Stimulated activated naive CD8-positive, alpha-beta T cell treated with anti-CD3 and anti-CD28 coated beads, Interleukin-15, Interleukin-2, amounts not matched to agents 100 ng/mL and 50 ng/mL, for 24 hours (primary cell): ENCODE data around the gene MDN1.

Experiments used
- H3K27ac Mint-ChIP-seq: one replicate; pipeline ENCODE4 v1.8.0; 2021; ENCODE audit warnings: mild to moderate bottlenecking, mixed read lengths
- H3K27me3 Mint-ChIP-seq: one replicate; pipeline ENCODE4 v1.8.0; 2021; ENCODE audit warnings: mixed read lengths
- H3K36me3 Mint-ChIP-seq: one replicate; pipeline ENCODE4 v1.8.0; 2021; ENCODE audit warnings: low read depth, mixed read lengths
- H3K4me1 Mint-ChIP-seq: one replicate; pipeline ENCODE4 v1.8.0; 2021; ENCODE audit warnings: low read depth, mixed read lengths
- H3K4me3 Mint-ChIP-seq: one replicate; pipeline ENCODE4 v1.8.0; 2021; ENCODE audit warnings: mild to moderate bottlenecking, mixed read lengths
- H3K9me3 Mint-ChIP-seq: one replicate; pipeline ENCODE4 v1.8.0; 2021; ENCODE audit warnings: mixed read lengths

Gene MDN1

DNA sequence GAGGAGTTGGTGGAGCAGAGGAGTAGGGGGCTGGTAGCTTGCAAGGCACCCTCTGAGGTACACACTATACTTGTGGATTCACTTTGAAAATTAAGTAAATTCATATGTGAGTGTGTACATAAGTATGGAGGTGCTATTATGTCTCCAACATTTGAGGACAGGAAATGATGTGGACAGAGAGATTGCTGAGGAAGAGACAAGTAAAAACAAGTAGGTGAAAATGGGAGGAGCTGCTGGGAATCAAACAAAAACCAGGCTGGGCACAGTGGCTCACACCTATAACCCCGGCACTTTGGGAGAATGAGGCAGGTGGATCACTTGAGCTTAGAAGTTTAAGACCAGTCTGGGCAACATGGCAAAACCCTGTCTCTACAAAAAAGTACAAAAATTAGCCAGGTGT lies 111.8 kb downstream of the MDN1 start:
- Mint-ChIP-seq H3K36me3 (peaks cover 89% of the 10 kb centered on the region), H3K27ac (no peak overlapping the region), H3K27me3 (no peaks in the 10 kb centered on the region), H3K4me1 (no peaks in the 10 kb centered on the region), H3K9me3 (no peaks in the 10 kb centered on the region), H3K4me3 (no peak overlapping the region)

DNA sequence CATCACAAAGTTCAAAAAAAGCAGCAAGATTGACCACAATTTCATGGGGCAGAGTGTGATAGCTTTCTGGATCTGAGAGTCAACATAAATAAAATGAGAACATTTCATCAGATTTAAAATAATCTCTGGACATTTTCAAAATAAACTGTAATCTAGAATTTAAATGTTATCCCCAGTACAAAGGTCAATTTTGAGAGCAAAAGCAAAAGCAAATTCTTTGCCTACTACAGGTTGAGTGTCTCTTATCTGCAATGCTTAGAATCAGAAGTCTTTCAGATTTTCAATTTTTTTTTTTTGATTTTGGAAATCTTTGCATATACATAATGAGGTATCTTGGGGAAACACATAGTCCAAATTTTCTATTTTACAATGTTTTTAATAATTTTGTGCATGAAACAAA lies 113.5 kb downstream of the MDN1 start:
- Mint-ChIP-seq H3K27ac (no peak overlapping the region), H3K36me3 (peaks cover 88% of the 10 kb centered on the region), H3K4me1 (no peaks in the 10 kb centered on the region), H3K9me3 (no peaks in the 10 kb centered on the region), H3K27me3 (no peaks in the 10 kb centered on the region), H3K4me3 (no peak overlapping the region)

DNA sequence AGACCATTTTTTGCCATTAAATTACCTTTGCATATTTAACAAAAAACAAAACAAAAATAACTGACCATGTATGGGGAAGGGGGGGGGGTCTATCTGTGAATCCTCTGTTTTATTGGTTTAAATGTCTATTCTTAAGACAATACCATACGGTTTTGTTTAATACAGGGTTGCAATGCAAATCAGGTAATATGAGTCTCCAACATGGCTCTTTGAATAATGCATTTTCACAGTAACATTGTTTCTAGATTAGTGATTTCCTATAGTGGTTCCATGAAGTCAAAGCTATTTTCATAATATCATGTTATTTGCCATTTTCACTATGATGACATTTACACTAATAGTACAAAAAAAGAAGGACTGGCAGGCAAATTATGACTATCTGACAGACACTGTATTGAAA lies 116.3 kb downstream of the MDN1 start:
- H3K27me3 Mint-ChIP-seq: no peaks in the 10 kb centered on the region
- H3K27ac Mint-ChIP-seq: no peak overlapping the region
- peaks cover 76% of the 10 kb centered on the region for H3K36me3 Mint-ChIP-seq
- H3K9me3 Mint-ChIP-seq: no peaks in the 10 kb centered on the region
- H3K4me1 Mint-ChIP-seq: no peaks in the 10 kb centered on the region
- H3K4me3 Mint-ChIP-seq: no peak overlapping the region

DNA sequence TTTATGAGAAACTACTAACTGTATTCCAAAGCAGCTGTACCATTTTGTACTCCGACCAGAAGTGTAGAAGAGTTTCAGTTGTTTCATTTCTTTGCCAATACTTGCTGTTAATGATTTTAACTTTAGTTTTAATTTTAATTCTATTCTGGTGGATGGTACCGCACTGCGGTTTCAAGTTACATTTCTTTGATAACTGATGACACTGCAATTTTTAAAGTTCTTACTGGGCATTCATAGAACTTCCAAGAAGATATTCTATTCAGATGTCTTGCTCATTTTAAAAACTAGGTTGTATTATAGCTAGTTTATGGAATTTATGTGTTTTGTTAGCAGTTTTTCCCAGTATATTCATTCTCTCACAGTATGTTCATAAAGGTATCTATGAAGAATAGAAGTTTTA lies 117.2 kb downstream of the MDN1 start:
- Mint-ChIP-seq H3K36me3 (peaks cover 76% of the 10 kb centered on the region), H3K27ac (no peak overlapping the region), H3K4me1 (no peaks in the 10 kb centered on the region), H3K9me3 (no peaks in the 10 kb centered on the region), H3K27me3 (no peaks in the 10 kb centered on the region), H3K4me3 (no peak overlapping the region)

DNA sequence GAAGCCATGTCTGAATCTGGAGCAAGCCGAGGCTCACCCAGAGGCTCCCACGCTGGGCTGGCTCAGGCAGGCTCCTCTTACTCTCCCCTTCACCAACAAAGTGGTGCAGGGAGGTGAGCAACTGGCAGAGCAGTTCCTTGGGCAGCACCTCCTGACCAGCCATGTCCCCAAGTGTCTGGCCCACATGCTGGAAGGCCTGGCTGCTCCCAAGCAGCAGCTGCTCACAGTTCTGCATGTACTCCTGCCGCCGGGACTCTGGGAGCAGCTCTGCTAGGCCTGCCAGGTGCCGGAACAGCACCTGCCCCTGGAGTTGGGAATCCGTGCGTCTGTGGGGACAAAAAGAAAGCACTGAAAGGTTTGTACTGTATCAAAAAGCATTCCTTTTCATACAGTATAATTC lies 123.9 kb downstream of the MDN1 start:
- peaks cover 75% of the 10 kb centered on the region for H3K36me3 Mint-ChIP-seq
- H3K27me3 Mint-ChIP-seq: no peaks in the 10 kb centered on the region
- no peak overlapping the region for H3K27ac Mint-ChIP-seq
- no peak overlapping the region for H3K4me3 Mint-ChIP-seq
- no peaks in the 10 kb centered on the region for H3K4me1 Mint-ChIP-seq
- no peaks in the 10 kb centered on the region for H3K9me3 Mint-ChIP-seq

DNA sequence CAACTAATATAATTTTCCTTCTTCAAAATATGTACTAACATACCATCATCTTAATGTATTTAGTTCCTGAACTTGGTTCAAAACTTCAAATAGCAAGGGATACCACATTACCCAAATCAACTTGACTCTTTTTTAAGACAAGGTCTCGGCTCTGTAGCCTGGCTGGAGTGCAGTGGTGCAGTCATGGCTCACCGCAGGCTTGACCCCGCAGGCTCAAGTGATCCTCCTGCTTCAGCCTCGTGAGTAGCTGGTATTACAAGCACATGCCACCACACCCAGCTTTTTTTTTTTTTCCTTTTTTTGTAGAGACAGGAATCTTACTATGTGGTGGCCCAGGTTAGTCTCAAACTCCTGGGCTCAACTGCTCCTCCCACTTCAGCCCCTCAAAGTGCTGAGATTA lies 125.2 kb downstream of the MDN1 start:
- Mint-ChIP-seq H3K27me3 (no peaks in the 10 kb centered on the region), H3K4me3 (no peak overlapping the region), H3K36me3 (peaks cover 80% of the 10 kb centered on the region), H3K27ac (no peak overlapping the region), H3K9me3 (no peaks in the 10 kb centered on the region), H3K4me1 (no peaks in the 10 kb centered on the region)

DNA sequence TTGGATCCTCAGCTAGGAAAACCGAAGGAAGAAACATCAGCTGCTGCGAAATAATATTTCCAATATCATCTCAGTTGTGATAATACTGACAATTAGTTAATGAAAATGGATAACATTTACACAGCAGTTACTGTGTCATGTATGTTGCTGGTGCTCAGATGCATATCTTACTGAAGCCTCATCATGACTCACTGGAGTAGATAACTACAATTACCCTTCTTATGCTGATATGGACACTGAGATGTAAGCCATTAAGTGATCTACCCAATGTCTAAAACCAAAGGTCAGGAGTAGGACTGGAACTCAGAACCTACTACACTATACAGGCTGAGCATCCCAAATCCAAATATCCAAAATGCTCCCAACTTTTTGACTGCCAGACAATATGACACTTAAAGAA lies 126.4 kb downstream of the MDN1 start:
- no peaks in the 10 kb centered on the region for H3K27me3 Mint-ChIP-seq
- H3K4me1 Mint-ChIP-seq: no peaks in the 10 kb centered on the region
- peak overlapping the region; percentile 1 for H3K27ac Mint-ChIP-seq
- no peak overlapping the region for H3K4me3 Mint-ChIP-seq
- H3K36me3 Mint-ChIP-seq: peaks cover 75% of the 10 kb centered on the region
- no peaks in the 10 kb centered on the region for H3K9me3 Mint-ChIP-seq

DNA sequence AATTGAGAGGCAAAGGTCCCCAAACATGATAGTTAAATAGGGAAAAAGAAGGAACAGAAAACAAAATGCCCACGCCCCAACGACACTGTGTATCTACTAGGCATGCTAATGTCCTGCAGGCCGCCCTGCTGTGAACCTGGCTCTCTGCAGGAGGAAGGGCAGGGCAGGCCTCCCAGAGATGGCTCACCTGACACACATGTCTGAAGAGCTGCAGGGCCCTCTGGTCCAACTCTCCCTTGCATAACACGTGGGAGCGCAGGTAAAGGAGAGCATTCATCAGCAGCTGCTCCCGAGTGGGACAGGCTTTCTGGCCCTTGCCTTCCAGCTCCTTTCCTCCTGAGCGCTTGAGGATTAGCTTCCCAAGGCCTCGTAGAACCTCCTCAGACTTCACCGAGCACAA lies 127.3 kb downstream of the MDN1 start:
- Mint-ChIP-seq H3K9me3 (no peaks in the 10 kb centered on the region), H3K4me1 (no peaks in the 10 kb centered on the region), H3K27me3 (no peaks in the 10 kb centered on the region), H3K27ac (no peak overlapping the region), H3K36me3 (peaks cover 75% of the 10 kb centered on the region), H3K4me3 (no peak overlapping the region)

DNA sequence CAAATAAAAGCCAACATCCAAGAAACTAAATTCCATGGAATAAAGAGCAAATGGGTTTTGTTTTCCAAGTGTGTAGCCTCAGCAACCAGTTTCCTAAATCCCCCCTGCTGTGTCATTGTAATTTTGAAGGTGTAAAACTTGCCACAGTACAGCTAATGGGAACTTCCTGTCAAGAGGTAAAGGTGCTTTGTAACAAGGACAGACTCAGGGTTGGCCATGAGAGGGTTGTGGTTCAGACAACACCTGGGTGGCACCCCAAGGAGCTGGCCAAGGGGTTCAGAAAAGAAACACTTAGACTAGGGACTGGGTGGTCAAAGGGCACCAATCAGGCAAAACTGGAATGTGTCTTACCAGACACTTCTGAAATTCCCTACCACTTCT lies 128.7 kb downstream of the MDN1 start:
- no peaks in the 10 kb centered on the region for H3K27me3 Mint-ChIP-seq
- no peak overlapping the region for H3K4me3 Mint-ChIP-seq
- H3K4me1 Mint-ChIP-seq: no peaks in the 10 kb centered on the region
- peak overlapping the region; percentile 52 for H3K27ac Mint-ChIP-seq
- H3K9me3 Mint-ChIP-seq: no peaks in the 10 kb centered on the region
- H3K36me3 Mint-ChIP-seq: peaks cover 75% of the 10 kb centered on the region

DNA sequence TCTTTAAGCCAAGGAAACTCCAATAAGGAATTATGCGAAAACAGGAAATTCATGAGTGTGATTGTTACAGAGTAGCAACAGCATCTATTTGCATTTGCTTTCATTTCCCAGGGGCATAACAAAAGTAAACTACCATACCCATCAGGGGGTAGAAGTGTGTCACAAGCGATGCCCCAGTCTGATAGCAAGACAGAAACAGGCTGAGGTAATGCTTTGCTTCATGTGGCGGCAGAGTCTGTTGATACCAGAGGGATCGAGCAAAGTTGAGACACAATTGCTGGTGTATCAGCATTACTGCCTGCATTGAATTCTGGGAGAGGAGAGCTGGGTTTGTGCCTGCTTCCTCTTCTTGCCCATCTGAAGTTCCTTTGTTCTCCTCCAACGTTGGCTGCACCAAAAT lies 129.9 kb downstream of the MDN1 start:
- Mint-ChIP-seq H3K4me3 (no peak overlapping the region), H3K4me1 (no peaks in the 10 kb centered on the region), H3K36me3 (peaks cover 80% of the 10 kb centered on the region), H3K9me3 (no peaks in the 10 kb centered on the region), H3K27ac (no peak overlapping the region), H3K27me3 (no peaks in the 10 kb centered on the region)

DNA sequence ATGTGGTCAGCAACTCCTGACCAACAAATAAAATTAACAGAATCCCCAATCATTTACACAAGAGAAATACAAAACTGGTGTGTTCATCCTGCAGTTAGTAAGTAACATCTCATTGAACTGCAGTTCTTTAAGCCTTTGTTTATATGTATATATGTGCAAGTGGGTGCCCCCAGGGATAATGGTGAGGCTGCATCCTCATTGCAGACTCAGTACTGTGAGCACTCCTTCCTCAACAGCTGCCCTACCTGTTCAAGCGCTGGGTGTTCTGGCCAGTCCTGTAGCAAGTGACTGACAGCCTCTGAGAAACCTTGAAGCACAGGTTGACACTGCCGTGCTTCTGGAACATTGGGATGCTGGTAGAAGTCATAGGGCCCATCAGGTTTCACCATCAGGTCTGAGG lies 131.3 kb downstream of the MDN1 start:
- H3K27me3 Mint-ChIP-seq: no peaks in the 10 kb centered on the region
- H3K9me3 Mint-ChIP-seq: no peaks in the 10 kb centered on the region
- H3K27ac Mint-ChIP-seq: no peak overlapping the region
- H3K4me1 Mint-ChIP-seq: no peaks in the 10 kb centered on the region
- H3K36me3 Mint-ChIP-seq: peaks cover 80% of the 10 kb centered on the region
- no peak overlapping the region for H3K4me3 Mint-ChIP-seq

DNA sequence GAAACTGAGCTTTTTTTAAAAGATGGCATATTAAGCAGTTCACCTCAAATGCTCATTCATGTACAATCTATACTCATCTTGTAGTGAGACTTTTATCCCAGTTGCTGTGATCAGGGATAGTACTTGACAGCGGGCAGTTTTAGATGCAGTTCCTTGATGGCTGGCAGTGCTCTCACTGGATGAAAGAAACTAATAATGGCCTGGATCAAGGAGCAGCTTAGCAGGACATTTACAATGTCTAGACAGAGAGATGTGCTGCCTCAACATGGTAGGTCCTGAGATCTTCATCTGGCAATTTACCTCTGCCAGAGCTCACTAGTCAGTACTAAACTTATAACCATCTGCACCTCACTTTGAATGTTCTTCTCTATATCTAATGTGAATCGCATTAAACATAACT lies 134.3 kb downstream of the MDN1 start:
- no peaks in the 10 kb centered on the region for H3K27me3 Mint-ChIP-seq
- H3K27ac Mint-ChIP-seq: no peak overlapping the region
- H3K4me3 Mint-ChIP-seq: no peak overlapping the region
- no peaks in the 10 kb centered on the region for H3K9me3 Mint-ChIP-seq
- no peaks in the 10 kb centered on the region for H3K4me1 Mint-ChIP-seq
- H3K36me3 Mint-ChIP-seq: peaks cover 79% of the 10 kb centered on the region

DNA sequence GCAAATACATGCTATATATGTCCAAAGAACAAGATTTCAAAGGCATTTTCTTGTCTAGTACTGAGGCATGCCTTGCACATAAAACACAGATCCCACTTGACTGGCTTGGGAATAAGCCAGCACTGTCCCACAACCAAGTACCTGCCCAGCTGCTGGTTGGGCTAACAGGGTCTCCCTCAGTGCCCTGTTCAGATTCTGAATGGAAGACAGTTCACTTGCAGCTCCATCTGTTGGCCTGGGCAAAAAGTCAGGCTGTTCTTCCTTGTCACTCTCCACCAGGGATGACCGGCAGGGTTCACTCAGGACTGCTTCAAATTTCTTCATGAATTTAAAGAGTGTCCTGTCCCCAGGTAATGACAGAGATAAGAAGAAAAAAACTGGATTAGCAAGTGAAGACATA lies 136.6 kb downstream of the MDN1 start:
- H3K36me3 Mint-ChIP-seq: peaks cover 81% of the 10 kb centered on the region

DNA sequence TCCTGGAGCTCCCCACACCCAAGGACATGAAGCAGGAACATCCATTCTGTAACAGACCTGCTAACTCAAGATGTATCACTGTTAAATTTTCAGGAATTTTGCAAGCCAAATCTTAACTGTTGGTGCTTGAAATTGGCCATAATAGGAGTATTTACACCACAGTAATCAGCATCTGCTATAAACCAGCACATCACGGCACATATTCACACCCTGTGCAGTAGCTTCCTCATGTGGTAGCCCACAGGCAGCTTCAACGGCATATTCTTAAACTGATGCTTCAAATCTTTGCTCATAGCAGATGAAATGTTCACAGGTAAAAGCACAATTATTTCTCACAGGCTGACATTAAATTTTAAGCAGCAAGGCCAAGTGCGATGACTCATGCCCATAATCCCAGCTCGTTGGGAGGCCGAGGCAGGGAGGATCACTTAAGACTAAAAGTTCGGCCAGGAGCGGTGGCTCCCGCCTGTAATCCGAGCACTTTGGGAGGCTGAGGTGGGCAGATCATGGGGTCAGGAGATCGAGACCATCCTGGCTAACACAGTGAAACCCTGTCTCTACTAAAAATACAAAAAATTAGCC lies 137.5 kb downstream of the MDN1 start:
- Mint-ChIP-seq H3K36me3 (peaks cover 79% of the 10 kb centered on the region), H3K9me3 (no peaks in the 10 kb centered on the region), H3K4me1 (no peaks in the 10 kb centered on the region), H3K27ac (no peak overlapping the region), H3K4me3 (no peak overlapping the region), H3K27me3 (no peaks in the 10 kb centered on the region)

More for the DNA sequence above, 136.6 kb downstream of the MDN1 start:
- no peak overlapping the region for H3K4me3 Mint-ChIP-seq
- H3K9me3 Mint-ChIP-seq: no peaks in the 10 kb centered on the region
- H3K4me1 Mint-ChIP-seq: no peaks in the 10 kb centered on the region
- H3K27ac Mint-ChIP-seq: no peak overlapping the region
- no peaks in the 10 kb centered on the region for H3K27me3 Mint-ChIP-seq

DNA sequence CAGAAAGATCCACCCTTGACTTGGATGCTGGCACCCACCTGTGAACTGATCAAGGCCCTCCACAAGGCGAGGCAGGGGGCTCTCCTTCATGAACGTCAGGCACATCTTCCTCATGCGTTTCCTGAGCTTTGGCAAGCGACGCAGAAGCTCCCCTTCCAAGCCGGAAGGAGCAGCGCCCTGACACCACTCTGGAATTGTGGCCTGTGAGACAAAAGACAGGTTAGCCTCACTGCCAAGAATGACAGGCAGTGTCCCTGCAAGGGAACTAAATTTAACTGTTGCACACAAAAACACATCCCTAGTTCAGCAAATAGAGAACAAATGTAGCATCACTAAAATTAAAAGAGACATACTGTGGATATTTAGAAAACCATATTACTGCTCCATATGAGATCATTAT lies 139.0 kb downstream of the MDN1 start:
- H3K4me1 Mint-ChIP-seq: no peaks in the 10 kb centered on the region
- no peaks in the 10 kb centered on the region for H3K9me3 Mint-ChIP-seq
- H3K27ac Mint-ChIP-seq: no peak overlapping the region
- no peak overlapping the region for H3K4me3 Mint-ChIP-seq
- H3K36me3 Mint-ChIP-seq: peaks cover 81% of the 10 kb centered on the region
- no peaks in the 10 kb centered on the region for H3K27me3 Mint-ChIP-seq

DNA sequence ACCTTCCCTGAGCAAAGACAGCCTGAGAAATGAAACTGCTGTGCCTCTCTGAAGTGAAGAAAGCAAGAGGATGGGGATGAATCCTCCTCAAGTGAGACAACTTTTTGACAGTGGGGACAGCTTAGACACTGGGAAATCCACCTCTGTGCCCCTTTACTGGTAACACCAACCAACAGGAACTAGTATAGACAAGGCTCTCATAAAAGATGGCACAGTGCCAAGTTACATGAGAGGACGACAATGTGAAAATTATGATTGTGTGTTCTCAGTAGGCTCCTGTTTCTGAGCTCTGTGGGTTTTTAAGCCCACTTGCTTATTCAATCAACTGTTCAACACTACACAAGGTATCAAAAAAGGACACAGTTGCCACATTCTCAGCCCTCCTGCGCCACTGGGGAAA lies 139.4 kb downstream of the MDN1 start:
- no peaks in the 10 kb centered on the region for H3K4me1 Mint-ChIP-seq
- no peaks in the 10 kb centered on the region for H3K27me3 Mint-ChIP-seq
- H3K4me3 Mint-ChIP-seq: no peak overlapping the region
- no peak overlapping the region for H3K27ac Mint-ChIP-seq
- H3K9me3 Mint-ChIP-seq: no peaks in the 10 kb centered on the region
- H3K36me3 Mint-ChIP-seq: peaks cover 81% of the 10 kb centered on the region
